Inflammatory macrophage treated with lipopolysaccharide for 1 hour (primary cell): Measurements from ENCODE around the gene TRAF5.
"Not testable (repeated sequence)": the region's sequence is repeated elsewhere in the genome, so short reads cannot be mapped to it uniquely, and the experiment has no call there.

ENCODE experiments used
- DNase-seq, 2 donors: peaks; one replicate each; pipeline ENCODE4 v3.0.0-alpha.2; 2020 to 2022

TRAF5 gene

GRCh38 chr1:211382182-211382713 lies 55.6 kb downstream of the TRAF5 start:
- DNase-seq = no peak

GRCh38 chr1:211382714-211383480 lies 56.3 kb downstream of the TRAF5 start:
- peak; percentile 89 to 93 for DNase-seq

DNA sequence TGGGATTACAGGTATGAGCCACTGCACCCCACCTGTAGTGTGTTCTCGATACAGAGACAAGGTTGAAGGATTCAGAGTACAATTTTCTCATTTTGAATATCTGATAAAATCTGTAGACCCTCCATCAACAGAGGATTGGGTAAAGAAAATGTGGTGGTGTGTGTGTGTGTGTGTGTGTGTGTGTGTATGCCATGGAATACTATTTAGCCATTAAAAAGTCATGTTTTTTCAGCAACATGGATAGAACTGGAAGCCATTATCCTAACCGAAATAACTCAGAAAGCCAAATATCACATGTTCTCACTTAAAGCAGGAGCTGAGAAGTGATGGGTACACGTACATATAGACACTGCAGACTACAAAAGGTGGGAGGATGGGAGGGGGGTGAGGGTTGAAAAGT lies 57.9 kb downstream of the TRAF5 start:
- DNase-seq = no peak

- DNase-seq = no peak
These were observed 60.3 kb downstream of the TRAF5 start for GRCh38 chr1:211386921-211387320.

GRCh38 chr1:211390829-211391228 lies 64.2 kb downstream of the TRAF5 start:
- not testable (repeated sequence) for DNase-seq

DNA sequence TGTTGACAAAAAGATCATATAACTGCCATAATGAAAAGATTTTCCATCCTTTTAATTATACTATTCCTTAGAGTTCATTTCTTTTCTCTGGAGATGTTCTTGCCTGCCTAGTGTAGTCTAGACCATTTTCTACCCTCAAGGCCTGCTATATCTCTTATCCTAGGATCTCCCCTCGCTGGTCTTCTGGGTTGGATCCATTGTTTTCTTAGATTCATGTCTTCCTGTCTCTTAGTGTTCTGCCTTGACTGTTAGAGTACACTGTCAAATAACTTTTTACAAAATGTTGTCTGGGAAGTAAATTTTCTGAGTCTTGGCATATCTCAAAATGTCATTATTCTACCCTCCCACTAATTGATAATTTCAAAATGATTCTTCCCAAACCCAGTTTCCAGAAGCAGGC lies 66.6 kb downstream of the TRAF5 start:
- no peak for DNase-seq

DNA sequence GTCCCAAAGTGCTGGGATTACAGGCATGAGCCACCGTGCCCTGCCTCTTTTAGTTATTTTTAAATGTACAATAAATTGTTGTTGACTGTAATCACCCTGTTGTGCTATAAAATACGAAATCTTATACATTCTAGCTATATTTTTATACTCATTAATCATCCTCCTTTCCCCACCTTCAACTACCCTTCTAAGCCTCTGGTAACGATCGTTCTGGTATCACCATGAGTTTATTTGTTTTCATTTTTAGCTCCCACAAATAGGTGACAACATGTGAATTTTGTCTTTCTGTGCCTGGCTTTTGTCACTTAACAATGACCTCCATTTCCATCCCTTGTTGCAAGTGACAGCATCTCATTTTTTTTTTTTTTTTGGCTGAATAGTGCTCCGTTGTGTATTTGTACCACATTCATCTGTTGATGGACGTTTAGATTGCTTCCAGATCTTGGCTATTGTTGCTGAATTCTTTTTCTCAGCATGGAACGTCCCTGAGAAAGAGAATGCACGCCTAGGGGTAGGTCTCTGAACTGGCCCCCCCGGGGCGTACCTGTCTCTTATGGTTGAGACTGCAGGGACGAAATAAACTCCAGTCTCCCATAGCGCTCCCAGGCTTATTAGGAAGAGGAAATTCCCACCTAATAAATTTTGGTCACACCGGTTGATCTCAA lies 71.8 kb downstream of the TRAF5 start:
- DNase-seq = not testable (repeated sequence)

- not testable (repeated sequence) for DNase-seq
These were observed 73.3 kb downstream of the TRAF5 start for GRCh38 chr1:211399851-211400393.

GRCh38 chr1:211401751-211402150 lies 75.1 kb downstream of the TRAF5 start:
- DNase-seq = not testable (repeated sequence)

GRCh38 chr1:211406086-211406485 lies 79.5 kb downstream of the TRAF5 start:
- DNase-seq = not testable (repeated sequence)

DNA sequence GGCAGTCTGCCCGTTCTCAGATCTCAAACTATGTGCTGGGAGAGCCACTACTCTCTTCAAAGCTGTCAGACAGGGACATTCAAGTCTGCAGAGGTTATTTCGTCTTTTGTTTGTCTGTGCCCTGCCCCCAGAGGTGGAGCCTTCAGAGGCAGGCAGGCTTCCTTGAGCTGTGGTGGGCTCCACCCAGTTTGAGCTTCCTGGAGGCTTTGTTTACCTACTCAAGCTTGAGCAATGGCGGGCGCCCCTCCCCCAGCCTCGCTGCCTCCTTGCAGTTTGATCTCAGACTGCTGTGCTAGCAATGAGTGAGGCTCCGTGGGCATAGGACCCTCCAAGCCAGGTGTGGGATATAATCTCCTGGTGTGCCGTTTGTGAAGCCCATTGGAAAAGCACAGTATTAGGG lies 81.1 kb downstream of the TRAF5 start:
- not testable (repeated sequence) for DNase-seq

DNA sequence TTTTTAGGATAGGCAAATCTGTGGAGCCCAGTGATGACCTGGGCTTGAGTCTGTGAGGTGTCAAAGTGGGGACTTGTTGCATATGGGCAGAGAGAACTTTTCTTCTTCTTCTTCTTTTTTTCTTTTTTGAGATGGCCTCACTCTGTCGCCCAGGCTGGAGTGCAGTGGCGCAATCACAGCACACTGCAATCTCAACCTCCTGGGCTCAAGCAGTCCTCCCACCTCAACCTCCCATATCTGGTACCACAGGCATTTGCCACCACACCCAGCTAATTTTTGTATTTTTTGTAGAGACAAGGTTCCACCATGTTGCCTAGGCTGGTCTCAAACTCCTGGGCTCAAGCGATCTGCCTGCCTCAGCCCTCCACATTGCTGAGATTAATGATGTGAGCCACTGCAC lies 85.0 kb downstream of the TRAF5 start:
- no peak for DNase-seq

DNA sequence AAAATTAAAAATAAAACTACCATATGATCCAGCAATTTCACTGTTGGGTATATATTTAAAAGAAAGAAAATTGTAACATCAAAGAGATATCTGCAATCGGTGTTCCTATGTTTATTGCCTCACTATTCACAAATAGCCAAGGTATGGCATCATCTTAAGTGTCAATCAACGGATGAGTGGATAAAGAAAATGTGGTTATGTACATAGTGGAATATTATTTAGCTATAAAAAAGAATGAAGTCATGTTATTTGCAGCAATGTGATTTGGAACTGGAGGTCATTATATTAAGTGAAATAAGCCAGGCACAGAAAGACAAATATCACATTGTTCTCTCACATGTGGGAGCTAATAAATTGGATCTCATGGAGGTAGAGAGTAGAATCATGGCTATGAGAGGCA lies 89.1 kb downstream of the TRAF5 start:
- DNase-seq = no peak

- DNase-seq = not testable (repeated sequence)
These were observed 89.6 kb downstream of the TRAF5 start for GRCh38 chr1:211416246-211416627.

DNA sequence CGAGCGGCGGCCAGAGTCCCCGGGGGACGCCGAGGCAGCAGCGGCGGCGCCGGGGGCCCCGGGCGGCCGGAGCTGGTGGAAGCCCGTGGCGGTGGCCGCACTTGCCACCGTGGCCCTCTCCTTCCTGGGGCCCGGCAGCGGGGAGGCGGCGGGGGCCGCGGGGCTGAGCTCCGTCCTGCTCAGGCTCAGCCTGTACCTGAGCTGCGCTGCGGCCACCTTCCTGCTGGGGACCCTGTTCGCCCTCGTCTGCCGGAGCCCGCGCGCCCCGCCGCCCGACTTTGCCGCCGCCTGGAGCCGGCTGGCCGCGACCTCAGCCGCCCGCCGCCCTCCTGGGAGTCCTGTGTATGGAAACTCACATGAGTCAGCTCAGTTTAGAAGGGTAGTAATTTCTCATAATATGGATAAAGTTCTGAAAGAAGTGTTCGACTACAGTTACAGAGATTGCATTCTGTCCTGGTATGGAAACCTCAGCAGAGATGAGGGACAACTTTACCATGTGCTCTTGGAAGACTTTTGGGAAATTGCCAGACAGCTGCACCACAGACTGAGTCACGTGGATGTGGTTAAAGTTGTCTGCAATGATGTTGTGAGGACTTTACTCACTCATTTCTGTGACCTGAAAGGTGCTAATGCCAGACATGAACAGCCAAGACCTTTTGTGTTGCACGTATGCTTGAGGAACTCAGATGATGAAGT lies 90.1 kb downstream of the TRAF5 start:
- DNase-seq = peak in 1 of 2 donors; percentile 13

DNA sequence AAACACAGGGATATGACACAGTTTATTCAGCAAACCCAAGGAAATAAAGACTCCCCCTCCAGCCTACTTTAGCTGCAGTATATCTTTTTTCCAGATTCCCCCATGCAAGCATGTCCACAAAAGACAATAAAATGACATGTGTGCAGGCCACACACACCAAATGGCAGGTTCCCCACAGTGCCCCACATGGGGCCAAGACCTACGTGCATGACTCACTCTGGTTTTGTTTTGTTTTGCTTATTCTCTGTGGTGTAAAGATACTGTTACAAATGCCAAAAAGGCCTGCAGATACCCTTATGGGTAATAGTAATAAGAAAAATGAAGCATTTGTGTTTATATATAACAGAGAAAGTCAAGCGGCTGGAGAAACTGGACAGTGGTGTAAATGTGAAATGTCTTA lies 93.8 kb downstream of the TRAF5 start:
- no peak for DNase-seq

DNA sequence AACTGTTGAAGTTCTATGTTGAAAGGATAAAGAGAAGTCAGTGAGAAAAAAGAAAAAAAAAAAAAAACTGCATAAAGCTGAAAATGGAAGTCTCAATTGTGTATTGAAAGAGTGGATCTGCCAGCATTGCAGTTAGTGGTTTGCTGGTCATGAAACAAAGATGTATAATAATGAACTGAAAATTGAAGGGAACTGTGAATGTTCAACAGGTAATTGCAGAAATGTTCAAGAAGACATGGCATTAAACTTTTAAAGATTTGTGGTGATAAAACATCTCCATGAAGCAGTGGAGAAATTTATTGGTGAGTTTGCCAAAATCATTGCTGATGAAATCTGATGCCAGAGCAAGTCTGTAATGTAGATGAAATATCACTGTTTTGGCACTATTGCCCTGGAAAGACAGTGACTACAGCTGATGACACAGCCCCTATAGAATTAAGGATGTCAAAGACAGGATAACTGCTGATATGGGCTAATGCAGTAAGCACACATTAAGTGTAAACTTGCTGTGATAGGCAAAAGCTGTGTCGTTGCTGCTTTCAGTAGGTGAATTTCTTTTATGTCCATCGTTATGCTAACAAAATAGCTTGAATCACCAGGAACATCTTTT lies 94.3 kb downstream of the TRAF5 start:
- no peak for DNase-seq

DNA sequence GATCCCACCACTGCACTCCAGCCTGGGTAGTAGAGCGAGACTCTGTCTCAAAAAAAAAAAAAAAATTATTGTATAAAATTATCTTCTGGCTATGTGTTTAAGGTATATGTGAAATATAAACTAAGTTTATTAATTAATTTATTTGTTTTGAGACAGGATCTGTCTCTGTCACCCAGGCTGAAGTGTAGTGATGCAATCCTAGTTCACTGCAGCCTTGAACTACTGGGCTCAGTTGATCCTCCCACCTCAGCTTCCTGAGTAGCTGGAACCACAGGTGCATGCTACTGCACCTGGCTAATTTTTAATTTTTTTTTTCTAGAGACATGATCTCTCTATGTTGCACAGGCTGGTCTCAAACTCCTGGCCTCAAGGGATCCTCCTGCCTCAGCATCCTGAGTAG lies 97.4 kb downstream of the TRAF5 start:
- DNase-seq = no peak
